Measurements from ENCODE around the gene CGB1. TPM values are rescaled to one million over a fixed set of nuclear protein-coding genes. Genes with fewer than 3 reads are reported as not detected.

Gene CGB1
- total RNA-seq, 1 experiment from 2014 or later, result not detected

GRCh38 chr19:49011194-49011593 is 25.5 kb downstream of the CGB1 start:
- Histone ChIP-seq H4K5ac (ENCODE audit: insufficient read length, low read depth, low read length) (no peak overlapping the region), H3K18ac (ENCODE audit: insufficient read length, low read depth, low read length) (no peak overlapping the region), H4K8ac (replicated peaks; ENCODE audit: insufficient read length, low read depth, low read length) (no peak overlapping the region), H3K14ac (ENCODE audit: insufficient read depth, low read length) (no peak overlapping the region), H3K23ac (ENCODE audit: insufficient read length, low read depth, low read length) (no peak overlapping the region), H3K79me1 (ENCODE audit: insufficient read depth, low read depth, low read length, poor library complexity, severe bottlenecking) (no peaks in the 10 kb centered on the region), H2AFZ (ENCODE audit: low read length) (no peak overlapping the region), H3K79me2 (ENCODE audit: insufficient read depth, low read length) (no peaks in the 10 kb centered on the region), H3K4me1 (ENCODE audit: insufficient read depth, low read length) (no peaks in the 10 kb centered on the region), H2BK5ac (ENCODE audit: insufficient read length, low read length) (no peak overlapping the region), H3K9ac (ENCODE audit: extremely low read depth, insufficient read length, low read length) (no peak overlapping the region), H3K27me3 (ENCODE audit: insufficient read depth, low read length) (no peaks in the 10 kb centered on the region), H2BK120ac (ENCODE audit: low read depth, low read length, poor library complexity, severe bottlenecking) (no peak overlapping the region), H3K27ac (ENCODE audit: insufficient read length, low read depth, low read length) (no peak overlapping the region), H3K23me2 (ENCODE audit: insufficient read length, low read depth, low read length, poor library complexity, severe bottlenecking) (no peaks in the 10 kb centered on the region), H3K4ac (ENCODE audit: low read depth, low read length) (no peak overlapping the region), H4K20me1 (ENCODE audit: control insufficient read depth, insufficient read depth, insufficient read length) (no peaks in the 10 kb centered on the region), H3K4me2 (ENCODE audit: insufficient read depth, insufficient read length, low read length) (no peak overlapping the region), H2BK15ac (ENCODE audit: low read depth, low read length) (no peak overlapping the region), H3K56ac (ENCODE audit: insufficient read length, low read depth, low read length) (no peak overlapping the region), H2BK20ac (ENCODE audit: low read depth, low read length, poor library complexity, severe bottlenecking) (no peak overlapping the region), H2BK12ac (ENCODE audit: insufficient read length, low read depth, low read length) (no peak overlapping the region), H3T11ph (ENCODE audit: low read length) (no peak overlapping the region), H4K91ac (ENCODE audit: insufficient read length, low read depth, low read length) (no peak overlapping the region), H3K9me3 (ENCODE audit: control insufficient read depth, low read depth, low read length) (no peaks in the 10 kb centered on the region), H2AK5ac (ENCODE audit: insufficient read length, low read length) (no peak overlapping the region)
- peaks cover 31 to 84% (median 81%) of the 10 kb centered on the region in 3 experiments; a peak in 6 of 7 replicates for H3K36me3 Mint-ChIP-seq (ENCODE audit: insufficient read depth in 1 of 3, low read depth in 3 of 3)
- no peak overlapping the region for H3K27ac Mint-ChIP-seq
- H3K4me3 Mint-ChIP-seq, result no peak overlapping the region
- no peak for TF ChIP-seq CTCF (conservative IDR thresholded peaks at IDR 0.05)
- H3K27me3 Mint-ChIP-seq (ENCODE audit: low read depth), result no peaks in the 10 kb centered on the region
- WGBS (ENCODE audit: extremely low coverage, insufficient read length, low lambda C conversion rate), result no CpG with 5 or more reads among the region's 17 CpGs
- no peak for DNase-seq
- no peaks in the 10 kb centered on the region for H3K9me3 Mint-ChIP-seq
- no peaks in the 10 kb centered on the region for H3K4me1 Mint-ChIP-seq

Measured in H9 (cell line).